ENCODE measurements around the gene TBC1D22A.
"Not testable (repeated sequence)": the region's sequence is repeated elsewhere in the genome, so short reads cannot be mapped to it uniquely, and the experiment has no call there.

The TBC1D22A gene

GRCh38 chr22:47047321-47048122, 285.1 kb downstream of the TBC1D22A start:
- no peak for DNase-seq (ENCODE audit: low read depth)

GRCh38 chr22:47048123-47049077, 285.9 kb downstream of the TBC1D22A start:
- DNase-seq (ENCODE audit: low read depth), result no peak

- DNase-seq (ENCODE audit: low read depth), result no peak
These were observed 286.7 kb downstream of the TBC1D22A start for GRCh38 chr22:47049078-47049624.

GRCh38 chr22:47049736-47050400, 287.4 kb downstream of the TBC1D22A start:
- not testable (repeated sequence) for DNase-seq (ENCODE audit: low read depth)

GRCh38 chr22:47050401-47051051, 288.1 kb downstream of the TBC1D22A start:
- DNase-seq (ENCODE audit: low read depth), result no peak

- no peak for DNase-seq (ENCODE audit: low read depth)
These were observed 289.1 kb downstream of the TBC1D22A start for GRCh38 chr22:47051441-47052071.

GRCh38 chr22:47052236-47053012, 290.0 kb downstream of the TBC1D22A start:
- DNase-seq (ENCODE audit: low read depth), result no peak

- DNase-seq (ENCODE audit: low read depth), result no peak
These were observed 290.7 kb downstream of the TBC1D22A start for GRCh38 chr22:47053013-47053725.

GRCh38 chr22:47053726-47054141, 291.3 kb downstream of the TBC1D22A start:
- no peak for DNase-seq (ENCODE audit: low read depth)

GRCh38 chr22:47054231-47055072, 292.0 kb downstream of the TBC1D22A start:
- no peak for DNase-seq (ENCODE audit: low read depth)

GRCh38 chr22:47055073-47055355, 292.6 kb downstream of the TBC1D22A start:
- no peak for DNase-seq (ENCODE audit: low read depth)

- DNase-seq (ENCODE audit: low read depth), result no peak
These were observed 293.0 kb downstream of the TBC1D22A start for GRCh38 chr22:47055461-47055860.

GRCh38 chr22:47055921-47056320, 293.5 kb downstream of the TBC1D22A start:
- no peak for DNase-seq (ENCODE audit: low read depth)

- DNase-seq (ENCODE audit: low read depth), result no peak
These were observed 293.9 kb downstream of the TBC1D22A start for GRCh38 chr22:47056361-47056760.

GRCh38 chr22:47056776-47057470, 294.5 kb downstream of the TBC1D22A start:
- DNase-seq (ENCODE audit: low read depth), result no peak

- DNase-seq (ENCODE audit: low read depth), result no peak
These were observed 295.6 kb downstream of the TBC1D22A start for GRCh38 chr22:47057916-47058585.

GRCh38 chr22:47059076-47059475, 296.6 kb downstream of the TBC1D22A start:
- no peak for DNase-seq (ENCODE audit: low read depth)
